T-helper 2 cell treated with Interferon-gamma antibody and Interleukin-4, amounts not matched to agents 5 μg/mL and 100 μg/mL, for 36 hours (primary cell): ENCODE results near the gene PHOSPHO2.
"Not testable (repeated sequence)": the region's sequence is repeated elsewhere in the genome, so short reads cannot be mapped to it uniquely, and the experiment has no call there.

Experiments
- DNase-seq: peaks from one replicate; pipeline ENCODE4 v3.0.0; 2021; ENCODE audit warnings: low spot score
- H3K27ac Mint-ChIP-seq: one replicate; pipeline ENCODE4 v1.8.0; 2021; ENCODE audit warnings: mild to moderate bottlenecking, mixed read lengths
- H3K27me3 Mint-ChIP-seq: one replicate; pipeline ENCODE4 v1.8.0; 2021; ENCODE audit warnings: low read depth, mixed read lengths
- H3K36me3 Mint-ChIP-seq: one replicate; pipeline ENCODE4 v1.8.0; 2021; ENCODE audit warnings: low read depth, mixed read lengths
- H3K4me1 Mint-ChIP-seq: one replicate; pipeline ENCODE4 v1.8.0; 2021; ENCODE audit warnings: low read depth, mixed read lengths
- H3K4me3 Mint-ChIP-seq: one replicate; pipeline ENCODE4 v1.8.0; 2022; ENCODE audit warnings: mild to moderate bottlenecking, moderate library complexity, mixed read lengths
- H3K9me3 Mint-ChIP-seq: one replicate; pipeline ENCODE4 v1.8.0; 2021; ENCODE audit warnings: mixed read lengths

Gene PHOSPHO2

GRCh38 chr2:169670937-169671336, 23.3 kb upstream of the PHOSPHO2 start:
- Mint-ChIP-seq H3K27me3 (peaks cover 12% of the 10 kb centered on the region), H3K9me3 (no peaks in the 10 kb centered on the region), H3K27ac (no peak overlapping the region), H3K36me3 (no peaks in the 10 kb centered on the region), H3K4me1 (peaks cover 2% of the 10 kb centered on the region), H3K4me3 (no peak overlapping the region)
- no peak for DNase-seq

GRCh38 chr2:169672406-169672805, 21.9 kb upstream of the PHOSPHO2 start:
- Mint-ChIP-seq H3K36me3 (no peaks in the 10 kb centered on the region), H3K9me3 (no peaks in the 10 kb centered on the region), H3K4me1 (no peaks in the 10 kb centered on the region), H3K4me3 (no peak overlapping the region), H3K27ac (no peak overlapping the region), H3K27me3 (peaks cover 22% of the 10 kb centered on the region)
- no peak for DNase-seq

GRCh38 chr2:169673106-169673505, 21.2 kb upstream of the PHOSPHO2 start:
- DNase-seq = no peak
- H3K9me3 Mint-ChIP-seq = no peaks in the 10 kb centered on the region
- no peaks in the 10 kb centered on the region for H3K36me3 Mint-ChIP-seq
- peaks cover 25% of the 10 kb centered on the region for H3K27me3 Mint-ChIP-seq
- H3K4me3 Mint-ChIP-seq = no peak overlapping the region
- no peak overlapping the region for H3K27ac Mint-ChIP-seq
- no peaks in the 10 kb centered on the region for H3K4me1 Mint-ChIP-seq

- Mint-ChIP-seq H3K9me3 (no peaks in the 10 kb centered on the region), H3K27ac (no peak overlapping the region), H3K4me1 (no peaks in the 10 kb centered on the region), H3K4me3 (no peak overlapping the region), H3K27me3 (peaks cover 25% of the 10 kb centered on the region), H3K36me3 (no peaks in the 10 kb centered on the region)
- DNase-seq = no peak
Measured at GRCh38 chr2:169673921-169674320, 20.3 kb upstream of the PHOSPHO2 start.

GRCh38 chr2:169676357-169676756, 17.9 kb upstream of the PHOSPHO2 start:
- Mint-ChIP-seq H3K4me3 (no peak overlapping the region), H3K36me3 (peaks cover 2% of the 10 kb centered on the region), H3K9me3 (peaks cover 8% of the 10 kb centered on the region), H3K27me3 (peaks cover 25% of the 10 kb centered on the region), H3K27ac (no peak overlapping the region), H3K4me1 (peaks cover 1% of the 10 kb centered on the region)
- no peak for DNase-seq

- Mint-ChIP-seq H3K4me1 (peaks cover 4% of the 10 kb centered on the region), H3K4me3 (no peak overlapping the region), H3K36me3 (peaks cover 2% of the 10 kb centered on the region), H3K27me3 (peaks cover 21% of the 10 kb centered on the region), H3K27ac (no peak overlapping the region), H3K9me3 (peaks cover 11% of the 10 kb centered on the region)
- no peak for DNase-seq
Measured at GRCh38 chr2:169676850-169677249, 17.4 kb upstream of the PHOSPHO2 start.

- H3K27ac Mint-ChIP-seq = peak overlapping the region; percentile 51
Measured at GRCh38 chr2:169683054-169683424, 11.2 kb upstream of the PHOSPHO2 start.

GRCh38 chr2:169683425-169684134, 10.7 kb upstream of the PHOSPHO2 start:
- Mint-ChIP-seq H3K36me3 (peaks cover 8% of the 10 kb centered on the region), H3K4me3 (peak overlapping the region; percentile 13), H3K27me3 (peaks cover 3% of the 10 kb centered on the region), H3K4me1 (peaks cover 24% of the 10 kb centered on the region), H3K9me3 (peaks cover 26% of the 10 kb centered on the region), H3K27ac (peak overlapping the region; percentile 51)
- no peak for DNase-seq

More at GRCh38 chr2:169683054-169683424, 11.2 kb upstream of the PHOSPHO2 start:
- H3K36me3 Mint-ChIP-seq = peaks cover 4% of the 10 kb centered on the region
- peak; percentile 66 for DNase-seq
- H3K4me1 Mint-ChIP-seq = peaks cover 24% of the 10 kb centered on the region
- peaks cover 20% of the 10 kb centered on the region for H3K9me3 Mint-ChIP-seq
- H3K4me3 Mint-ChIP-seq = peak overlapping the region; percentile 13
- H3K27me3 Mint-ChIP-seq = no peaks in the 10 kb centered on the region

- Mint-ChIP-seq H3K9me3 (peaks cover 29% of the 10 kb centered on the region), H3K4me1 (peaks cover 24% of the 10 kb centered on the region), H3K27ac (peak overlapping the region; percentile 51), H3K36me3 (peaks cover 10% of the 10 kb centered on the region), H3K27me3 (peaks cover 6% of the 10 kb centered on the region), H3K4me3 (peak overlapping the region; percentile 13)
- no peak for DNase-seq
Measured at GRCh38 chr2:169684135-169684565, 10.1 kb upstream of the PHOSPHO2 start.

- H3K27ac Mint-ChIP-seq, H3K4me3 Mint-ChIP-seq, DNase-seq, H3K27me3 Mint-ChIP-seq: not testable (repeated sequence)
- H3K4me1 Mint-ChIP-seq = peaks cover 24% of the 10 kb centered on the region
- H3K36me3 Mint-ChIP-seq = peaks cover 10% of the 10 kb centered on the region
- peaks cover 34% of the 10 kb centered on the region for H3K9me3 Mint-ChIP-seq
Measured at GRCh38 chr2:169684712-169685111, 9.6 kb upstream of the PHOSPHO2 start.

- H3K36me3 Mint-ChIP-seq, H3K4me3 Mint-ChIP-seq, H3K27ac Mint-ChIP-seq, DNase-seq: not testable (repeated sequence)
- H3K9me3 Mint-ChIP-seq = peaks cover 35% of the 10 kb centered on the region
- H3K27me3 Mint-ChIP-seq = peaks cover 17% of the 10 kb centered on the region
- peaks cover 20% of the 10 kb centered on the region for H3K4me1 Mint-ChIP-seq
Measured at GRCh38 chr2:169686825-169687224, 7.4 kb upstream of the PHOSPHO2 start.

GRCh38 chr2:169687943-169688342, 6.3 kb upstream of the PHOSPHO2 start:
- not testable (repeated sequence) for DNase-seq, H3K4me3 Mint-ChIP-seq, H3K27ac Mint-ChIP-seq, H3K36me3 Mint-ChIP-seq
- peaks cover 14% of the 10 kb centered on the region for H3K4me1 Mint-ChIP-seq
- peaks cover 35% of the 10 kb centered on the region for H3K9me3 Mint-ChIP-seq
- peaks cover 28% of the 10 kb centered on the region for H3K27me3 Mint-ChIP-seq

- H3K4me3 Mint-ChIP-seq = no peak overlapping the region
- H3K27ac Mint-ChIP-seq = no peak overlapping the region
- peaks cover 32% of the 10 kb centered on the region for H3K9me3 Mint-ChIP-seq
- H3K36me3 Mint-ChIP-seq = peaks cover 8% of the 10 kb centered on the region
- peaks cover 37% of the 10 kb centered on the region for H3K27me3 Mint-ChIP-seq
- DNase-seq = no peak
- peaks cover 13% of the 10 kb centered on the region for H3K4me1 Mint-ChIP-seq
Measured at GRCh38 chr2:169690958-169691357, 3.3 kb upstream of the PHOSPHO2 start.

GRCh38 chr2:169692718-169693117, 1.6 kb upstream of the PHOSPHO2 start:
- no peak overlapping the region for H3K4me3 Mint-ChIP-seq
- DNase-seq = no peak
- peaks cover 37% of the 10 kb centered on the region for H3K27me3 Mint-ChIP-seq
- H3K27ac Mint-ChIP-seq = no peak overlapping the region
- H3K36me3 Mint-ChIP-seq = peaks cover 9% of the 10 kb centered on the region
- H3K4me1 Mint-ChIP-seq = peaks cover 15% of the 10 kb centered on the region
- peaks cover 26% of the 10 kb centered on the region for H3K9me3 Mint-ChIP-seq

- H3K4me3 Mint-ChIP-seq = peak overlapping the region; percentile 83
- H3K36me3 Mint-ChIP-seq = peaks cover 8% of the 10 kb centered on the region
- H3K9me3 Mint-ChIP-seq = peaks cover 23% of the 10 kb centered on the region
- no peak for DNase-seq
- peaks cover 37% of the 10 kb centered on the region for H3K27me3 Mint-ChIP-seq
- peaks cover 17% of the 10 kb centered on the region for H3K4me1 Mint-ChIP-seq
- peak overlapping the region; percentile 84 for H3K27ac Mint-ChIP-seq
Measured at GRCh38 chr2:169693360-169693759, 909 bp upstream of the PHOSPHO2 start.
